GM23338 (cell line): Measurements from ENCODE around the gene PGLYRP4. TPM values are rescaled to one million over a fixed set of nuclear protein-coding genes. Genes with fewer than 3 reads are reported as not detected.

Experiments
- ATAC-seq: fragments of 200-7000 bp; cut with Tn5 transposase; 3 replicates; pipeline ENCODE4 v1.9.1; 2020
- DNase-seq: peaks from one replicate; pipeline ENCODE4 v3.0.0-alpha.2; 2015; ENCODE audit warnings: low spot score
- H2AFZ ChIP-seq: fragments of 200-600 bp; sonication (generic); 2 replicates; pipeline ENCODE4 v1.8.0; 2016; ENCODE audit warnings: antibody characterized with exemption, mild to moderate bottlenecking, moderate library complexity
- H3F3A ChIP-seq: fragments of 200-600 bp; sonication (generic); replicated peaks from 2 replicates; pipeline ENCODE4 v1.8.0; 2017; ENCODE audit warnings: antibody characterized with exemption, mixed run types, low read depth
- H3K27ac ChIP-seq: fragments of 200-600 bp; sonication (generic); 2 replicates; pipeline ENCODE4 v1.6.1; 2016; ENCODE audit warnings: low read depth
- H3K27me3 ChIP-seq: fragments of 200-600 bp; sonication (generic); 2 replicates; pipeline ENCODE4 v1.8.0; 2016; ENCODE audit warnings: mild to moderate bottlenecking, mixed run types, moderate library complexity; ENCODE audit not compliant: insufficient read depth
- H3K36me3 ChIP-seq: fragments of 200-600 bp; sonication (generic); 2 replicates; pipeline ENCODE4 v1.8.0; 2016; ENCODE audit warnings: mild to moderate bottlenecking; ENCODE audit not compliant: insufficient read depth
- H3K4me1 ChIP-seq: fragments of 200-600 bp; sonication (generic); 2 replicates; pipeline ENCODE4 v1.8.0; 2016; ENCODE audit warnings: mild to moderate bottlenecking, moderate library complexity; ENCODE audit not compliant: insufficient read depth
- H3K4me2 ChIP-seq: fragments of 200-600 bp; sonication (generic); 2 replicates; pipeline ENCODE4 v1.7.1; 2017; ENCODE audit warnings: mixed run types
- H3K4me3 ChIP-seq: fragments of 200-600 bp; sonication (generic); 2 replicates; pipeline ENCODE4 v1.6.1; 2016; ENCODE audit warnings: mixed run types
- H3K79me2 ChIP-seq: fragments of 200-600 bp; sonication (generic); replicated peaks from 2 replicates; pipeline ENCODE4 v1.8.0; 2017; ENCODE audit warnings: mild to moderate bottlenecking; ENCODE audit not compliant: insufficient read depth
- H3K9me2 ChIP-seq: fragments of 200-600 bp; sonication (generic); 2 replicates; pipeline ENCODE4 v1.8.0; 2017; ENCODE audit not compliant: insufficient read depth
- H4K20me1 ChIP-seq: fragments of 200-600 bp; sonication (generic); replicated peaks from 2 replicates; pipeline ENCODE4 v1.8.0; 2017; ENCODE audit warnings: mild to moderate bottlenecking; ENCODE audit not compliant: insufficient read depth
- H3K27ac Mint-ChIP-seq: 2 replicates; pipeline ENCODE4 v1.8.0; 2020; ENCODE audit warnings: inconsistent platforms, mild to moderate bottlenecking, moderate library complexity, mixed read lengths
- H3K27me3 Mint-ChIP-seq: 3 replicates; pipeline ENCODE4 v1.8.0; 2022; ENCODE audit warnings: low read depth, mild to moderate bottlenecking, moderate library complexity, mixed read lengths, inconsistent platforms; ENCODE audit not compliant: insufficient read depth, poor library complexity
- H3K36me3 Mint-ChIP-seq: 3 replicates; pipeline ENCODE4 v1.8.0; 2021; ENCODE audit warnings: low read depth, mild to moderate bottlenecking, inconsistent platforms, moderate library complexity, mixed read lengths
- H3K4me1 Mint-ChIP-seq: 3 replicates; pipeline ENCODE4 v1.8.0; 2020; ENCODE audit warnings: mild to moderate bottlenecking, inconsistent platforms, mixed read lengths
- H3K4me3 Mint-ChIP-seq: 3 replicates; pipeline ENCODE4 v1.8.0; 2021; ENCODE audit warnings: moderate library complexity, mild to moderate bottlenecking, inconsistent platforms, mixed read lengths
- H3K9me3 Mint-ChIP-seq: 3 replicates; pipeline ENCODE4 v1.8.0; 2020; ENCODE audit warnings: moderate library complexity, mild to moderate bottlenecking, inconsistent platforms, mixed read lengths
- CTCF ChIP-seq, 2 experiments: fragments of 200-600 bp in 1 of 2; sonication (generic) in 1 of 2; conservative IDR thresholded peaks; 2 replicates each; pipeline versions ENCODE4 v1.5.1 to v1.6.1; 2016 to 2017; ENCODE audit warnings: antibody characterized with exemption in 2 of 2, low read depth in 2 of 2, mild to moderate bottlenecking in 2 of 2, moderate library complexity in 1 of 2
- polyA plus RNA-seq: library from polyadenylated mRNA; unstranded; fragments of >200 nt; fragmentation: Nextera tagmentation; extraction: Ambion mirVana; gene quantifications from 2 replicates; pipeline ENCODE4 v1.2.1, GENCODE V29; 2016
- total RNA-seq: library from RNA; depleted of rRNA; stranded (reverse); fragments of >200 nt; shearing (Covaris generic); gene quantifications from 2 replicates; pipeline ENCODE4 v1.2.3, GENCODE V29; 2014
- TF ChIP-seq, protein P1 (sequence below): IDR thresholded peaks from one replicate; pipeline ENCODE4 v1.6.1; 2018; ENCODE audit warnings: antibody characterized with exemption; ENCODE audit not compliant: unreplicated experiment

Gene PGLYRP4
- total and polyA plus RNA-seq, 2 experiments from 2014 or later = not detected

- no peaks in the 10 kb centered on the region for H4K20me1 ChIP-seq
Observed at GRCh38 chr1:153354515-153355193, 6.0 kb upstream of the PGLYRP4 start.

More at GRCh38 chr1:153354515-153355193, 6.0 kb upstream of the PGLYRP4 start:
- H3K4me2 ChIP-seq = no peak overlapping the region
- H3K36me3 ChIP-seq = no peaks in the 10 kb centered on the region
- TF ChIP-seq CTCF (conservative IDR thresholded peaks at IDR 0.05; ENCODE audit: low read depth in 2 of 2) = 0 out of 4 replicates have a peak, but pooled peaks of 1 of the 2 experiments have one; percentile 6
- TF ChIP-seq, protein P1, sequence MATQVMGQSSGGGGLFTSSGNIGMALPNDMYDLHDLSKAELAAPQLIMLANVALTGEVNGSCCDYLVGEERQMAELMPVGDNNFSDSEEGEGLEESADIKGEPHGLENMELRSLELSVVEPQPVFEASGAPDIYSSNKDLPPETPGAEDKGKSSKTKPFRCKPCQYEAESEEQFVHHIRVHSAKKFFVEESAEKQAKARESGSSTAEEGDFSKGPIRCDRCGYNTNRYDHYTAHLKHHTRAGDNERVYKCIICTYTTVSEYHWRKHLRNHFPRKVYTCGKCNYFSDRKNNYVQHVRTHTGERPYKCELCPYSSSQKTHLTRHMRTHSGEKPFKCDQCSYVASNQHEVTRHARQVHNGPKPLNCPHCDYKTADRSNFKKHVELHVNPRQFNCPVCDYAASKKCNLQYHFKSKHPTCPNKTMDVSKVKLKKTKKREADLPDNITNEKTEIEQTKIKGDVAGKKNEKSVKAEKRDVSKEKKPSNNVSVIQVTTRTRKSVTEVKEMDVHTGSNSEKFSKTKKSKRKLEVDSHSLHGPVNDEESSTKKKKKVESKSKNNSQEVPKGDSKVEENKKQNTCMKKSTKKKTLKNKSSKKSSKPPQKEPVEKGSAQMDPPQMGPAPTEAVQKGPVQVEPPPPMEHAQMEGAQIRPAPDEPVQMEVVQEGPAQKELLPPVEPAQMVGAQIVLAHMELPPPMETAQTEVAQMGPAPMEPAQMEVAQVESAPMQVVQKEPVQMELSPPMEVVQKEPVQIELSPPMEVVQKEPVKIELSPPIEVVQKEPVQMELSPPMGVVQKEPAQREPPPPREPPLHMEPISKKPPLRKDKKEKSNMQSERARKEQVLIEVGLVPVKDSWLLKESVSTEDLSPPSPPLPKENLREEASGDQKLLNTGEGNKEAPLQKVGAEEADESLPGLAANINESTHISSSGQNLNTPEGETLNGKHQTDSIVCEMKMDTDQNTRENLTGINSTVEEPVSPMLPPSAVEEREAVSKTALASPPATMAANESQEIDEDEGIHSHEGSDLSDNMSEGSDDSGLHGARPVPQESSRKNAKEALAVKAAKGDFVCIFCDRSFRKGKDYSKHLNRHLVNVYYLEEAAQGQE = no peak
- no peaks in the 10 kb centered on the region for H3F3A ChIP-seq
- peaks cover 8% of the 10 kb centered on the region; the same call in 1 of the 3 replicates for H3K4me1 Mint-ChIP-seq
- no peaks in the 10 kb centered on the region for H3K4me1 ChIP-seq
- no peaks in the 10 kb centered on the region for H3K27me3 ChIP-seq
- no peaks in the 10 kb centered on the region for H3K9me3 Mint-ChIP-seq
- H3K79me2 ChIP-seq = no peaks in the 10 kb centered on the region
- H3K4me3 Mint-ChIP-seq = no peak overlapping the region
- ATAC-seq (peak; percentile 26), DNase-seq (peak; percentile 13)
- H3K27ac Mint-ChIP-seq = no peak overlapping the region
- no peaks in the 10 kb centered on the region for H3K9me2 ChIP-seq
- no peak overlapping the region for H3K27ac ChIP-seq
- H3K36me3 Mint-ChIP-seq = no peaks in the 10 kb centered on the region
- H3K4me3 ChIP-seq = no peak overlapping the region
- peaks cover 9% of the 10 kb centered on the region for H3K27me3 Mint-ChIP-seq
- H2AFZ ChIP-seq = no peak overlapping the region
